Measurements from ENCODE around the gene NDUFB7. TPM values are rescaled to one million over a fixed set of nuclear protein-coding genes. Genes with fewer than 3 reads are reported as not detected.

Gene NDUFB7
- total and polyA plus RNA-seq, 2 of the 8 experiments (the other 6 are each of a cell fraction or from before 2014, with no cell fraction given): 151 to 740 TPM

GRCh38 chr19:14545716-14546082 lies 26.2 kb downstream of the NDUFB7 start:
- Histone ChIP-seq H4K20me1 (replicated peaks in 1 of 2; ENCODE audit: control insufficient read depth in 1 of 2, insufficient read depth in 2 of 2, low read length in 2 of 2) (peaks cover 5 to 14% of the 10 kb centered on the region in 2 experiments), H2BK5ac (ENCODE audit: low read depth, low read length) (no peak overlapping the region; the same call in 1 of the 2 replicates), H2BK20ac (ENCODE audit: low read length) (no peak overlapping the region), H4K5ac (ENCODE audit: insufficient read length, low read depth, low read length) (no peak overlapping the region), H3K36me3 (ENCODE audit: control insufficient read depth in 2 of 4, insufficient read depth in 4 of 4, low read length in 3 of 4) (no peaks in the 10 kb centered on the region), H4K91ac (replicated peaks; ENCODE audit: insufficient read length, low read length) (no peak overlapping the region), H3K27ac (ENCODE audit: low read depth, low read length) (no peak overlapping the region), H3K79me1 (ENCODE audit: low read depth, low read length) (peaks cover 17% of the 10 kb centered on the region), H4K8ac (ENCODE audit: extremely low read depth, insufficient read depth, low read length) (no peak overlapping the region), H3K4me1 (replicated peaks in 1 of 4; ENCODE audit: control insufficient read depth in 3 of 4, insufficient read depth in 4 of 4, low read length in 3 of 4) (peaks cover 0 to 3% (median 1%) of the 10 kb centered on the region in 4 experiments; a peak in 3 of 7 replicates), H3K4me2 (ENCODE audit: insufficient read depth in 1 of 2, low read depth in 2 of 2, low read length in 2 of 2) (no peak overlapping the region), H3K9ac (replicated peaks in 1 of 4; ENCODE audit: extremely low read depth in 1 of 4, low read depth in 3 of 4, low read length in 3 of 4) (no peak overlapping the region), H3K23ac (ENCODE audit: insufficient read length) (no peak overlapping the region), H3K18ac (ENCODE audit: extremely low read depth, low read length) (no peak overlapping the region), H2BK12ac (ENCODE audit: low read depth, low read length) (no peak overlapping the region), H3K9me3 (ENCODE audit: insufficient read depth in 2 of 2, low read depth in 1 of 2, low read length in 1 of 2) (no peaks in the 10 kb centered on the region), H3K23me2 (ENCODE audit: low read depth, low read length) (no peaks in the 10 kb centered on the region), H3K4me3 (ENCODE audit: extremely low read depth in 1 of 4, insufficient read depth in 2 of 4, low read depth in 3 of 4, low read length in 4 of 4) (no peak overlapping the region), H2AK5ac (ENCODE audit: low read depth, low read length) (no peak overlapping the region), H2BK15ac (ENCODE audit: low read length) (no peak overlapping the region), H2BK120ac (replicated peaks; ENCODE audit: low read depth, low read length) (no peak overlapping the region), H3K79me2 (ENCODE audit: control insufficient read depth in 1 of 2, insufficient read depth in 2 of 2, low read length in 2 of 2) (peaks cover 0 to 26% of the 10 kb centered on the region in 2 experiments; a peak in 1 of 4 replicates), H3K27me3 (replicated peaks in 1 of 4; ENCODE audit: control insufficient read depth in 3 of 4, extremely low read depth in 1 of 4, insufficient read depth in 3 of 4, low read length in 3 of 4) (no peaks in the 10 kb centered on the region; a peak in 1 of 7 replicates), H3K56ac (replicated peaks; ENCODE audit: insufficient read length, low read depth, low read length) (no peak overlapping the region), H3K14ac (ENCODE audit: insufficient read length) (no peak overlapping the region), H2AFZ (ENCODE audit: low read length) (no peak overlapping the region), H3K4ac (replicated peaks; ENCODE audit: insufficient read length, low read depth, low read length) (no peak overlapping the region)
- ChIA-PET CTCF (ENCODE audit: partially characterized antibody) (interaction anchor here (0.6 to 1.1 kb wide), 2 partner anchors 8 to 96 kb away, joined by 3 read pairs; no protein-coding TSS in a partner anchor), POLR2A (ENCODE audit: partially characterized antibody) (interaction anchor here (1.5 to 1.6 kb wide), 2 partner anchors 9 to 28 kb away, joined by 3 to 5 read pairs; no protein-coding TSS in a partner anchor)
- DNase-seq (ENCODE audit: low read depth in 1 of 2, low spot score in 2 of 2): no peak
- FAIRE-seq: no peak
- 93% methylated on average over 9 of the region's 9 CpGs; no CpG with 5 or more reads in 1 of the 2 experiments for WGBS, 2 experiments (ENCODE audit: extremely low coverage in 1 of 2, insufficient coverage in 1 of 2, insufficient read length in 1 of 2, insufficient replicate concordance in 2 of 2, low coverage in 1 of 2, low lambda C conversion rate in 2 of 2, missing lambda C conversion rate in 1 of 2)
- no peak for TF ChIP-seq FOSL1 (IDR thresholded peaks at IDR 0.05; ENCODE audit: insufficient read depth, low read depth, low read length)
- no peak for TF ChIP-seq NRF1 (IDR thresholded peaks at IDR 0.05; ENCODE audit: low read depth, low read length)
- TF ChIP-seq SAP30 (IDR thresholded peaks at IDR 0.05; ENCODE audit: insufficient read depth, insufficient replicate concordance, low read length): no peak
- TF ChIP-seq, protein P1, sequence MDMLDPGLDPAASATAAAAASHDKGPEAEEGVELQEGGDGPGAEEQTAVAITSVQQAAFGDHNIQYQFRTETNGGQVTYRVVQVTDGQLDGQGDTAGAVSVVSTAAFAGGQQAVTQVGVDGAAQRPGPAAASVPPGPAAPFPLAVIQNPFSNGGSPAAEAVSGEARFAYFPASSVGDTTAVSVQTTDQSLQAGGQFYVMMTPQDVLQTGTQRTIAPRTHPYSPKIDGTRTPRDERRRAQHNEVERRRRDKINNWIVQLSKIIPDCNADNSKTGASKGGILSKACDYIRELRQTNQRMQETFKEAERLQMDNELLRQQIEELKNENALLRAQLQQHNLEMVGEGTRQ (IDR thresholded peaks at IDR 0.05; ENCODE audit: low read length): no peak
- TF ChIP-seq RXRA (IDR thresholded peaks at IDR 0.05; ENCODE audit: insufficient read depth, low read depth, low read length): no peak
- no peak for TF ChIP-seq TAF1 (IDR thresholded peaks at IDR 0.05; ENCODE audit: low read depth, low read length)
- TF ChIP-seq ASH2L (IDR thresholded peaks at IDR 0.05; ENCODE audit: low read length): no peak
- TF ChIP-seq CREB1 (IDR thresholded peaks at IDR 0.05): no peak
- TF ChIP-seq E2F6 (IDR thresholded peaks at IDR 0.05): no peak
- TF ChIP-seq CHD1 (IDR thresholded peaks at IDR 0.05; ENCODE audit: low read depth, low read length): no peak
- TF ChIP-seq EZH2 (IDR thresholded peaks at IDR 0.05; ENCODE audit: low read depth, low read length, severe bottlenecking): no peak
- no peak for TF ChIP-seq MAFK (IDR thresholded peaks at IDR 0.05; ENCODE audit: low read depth, low read length)
- no peak for TF ChIP-seq KDM4A (IDR thresholded peaks at IDR 0.05; ENCODE audit: low read depth, low read length, severe bottlenecking)

Measured in H1 (cell line).